ENCODE data around the gene C1orf50. TPM values are rescaled to one million over a fixed set of nuclear protein-coding genes. Genes with fewer than 3 reads are reported as not detected.

The C1orf50 gene
- total RNA-seq, 1 experiment from 2014 or later, result 7.7 TPM

DNA sequence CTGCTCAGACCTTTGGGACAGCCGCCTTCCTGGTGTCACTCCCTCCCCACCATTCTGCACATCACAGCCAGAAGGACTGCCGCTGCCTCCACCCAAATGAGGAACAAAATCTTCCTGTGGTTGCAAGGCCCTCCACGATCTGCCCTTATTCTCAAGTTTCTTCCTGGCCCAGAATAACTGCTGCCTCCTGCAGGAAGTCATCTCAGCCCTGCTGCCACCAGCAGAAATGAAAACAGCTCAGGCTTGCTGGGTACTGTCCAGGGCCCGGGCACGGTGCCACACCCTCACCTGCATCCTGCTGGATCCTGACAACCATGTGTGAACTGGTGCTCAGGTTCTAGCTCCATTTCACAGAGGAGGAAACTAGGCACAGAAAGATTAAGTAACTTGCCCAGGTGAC, 29.8 kb upstream of the C1orf50 start:
- peaks cover 34 to 45% of the 10 kb centered on the region in 2 experiments for H3K4me1 Mint-ChIP-seq
- Histone ChIP-seq H3K4ac (ENCODE audit: low read depth, low read length) (no peak overlapping the region), H2BK20ac (ENCODE audit: low read depth, low read length, poor library complexity, severe bottlenecking) (no peak overlapping the region), H3K79me2 (ENCODE audit: insufficient read depth, low read length) (no peaks in the 10 kb centered on the region), H3K23ac (ENCODE audit: insufficient read length, low read depth, low read length) (no peak overlapping the region), H3K27me3 (ENCODE audit: insufficient read depth, low read length) (no peaks in the 10 kb centered on the region), H3K27ac (ENCODE audit: insufficient read length, low read depth, low read length) (no peak overlapping the region), H3K4me1 (ENCODE audit: insufficient read depth, low read length) (no peaks in the 10 kb centered on the region; the same call in 1 of the 2 replicates), H4K20me1 (ENCODE audit: control insufficient read depth, insufficient read depth, insufficient read length) (no peaks in the 10 kb centered on the region), H4K5ac (ENCODE audit: insufficient read length, low read depth, low read length) (no peak overlapping the region), H3K9me3 (ENCODE audit: control insufficient read depth, low read depth, low read length) (no peaks in the 10 kb centered on the region), H3K79me1 (ENCODE audit: insufficient read depth, low read depth, low read length, poor library complexity, severe bottlenecking) (no peaks in the 10 kb centered on the region), H3K23me2 (ENCODE audit: insufficient read length, low read depth, low read length, poor library complexity, severe bottlenecking) (no peaks in the 10 kb centered on the region), H4K91ac (ENCODE audit: insufficient read length, low read depth, low read length) (no peak overlapping the region), H2AK5ac (ENCODE audit: insufficient read length, low read length) (no peak overlapping the region), H2BK15ac (ENCODE audit: low read depth, low read length) (no peak overlapping the region), H2BK120ac (ENCODE audit: low read depth, low read length, poor library complexity, severe bottlenecking) (no peak overlapping the region), H3K4me2 (ENCODE audit: insufficient read depth, insufficient read length, low read length) (no peak overlapping the region), H2BK12ac (ENCODE audit: insufficient read length, low read depth, low read length) (no peak overlapping the region), H3K56ac (ENCODE audit: insufficient read length, low read depth, low read length) (no peak overlapping the region), H3K9ac (ENCODE audit: extremely low read depth, insufficient read length, low read length) (no peak overlapping the region), H3T11ph (ENCODE audit: low read length) (no peak overlapping the region), H2AFZ (ENCODE audit: low read length) (no peak overlapping the region), H3K18ac (ENCODE audit: insufficient read length, low read depth, low read length) (no peak overlapping the region), H3K14ac (ENCODE audit: insufficient read depth, low read length) (no peak overlapping the region), H4K8ac (replicated peaks; ENCODE audit: insufficient read length, low read depth, low read length) (no peak overlapping the region), H2BK5ac (ENCODE audit: insufficient read length, low read length) (no peak overlapping the region)
- DNase-seq, result no peak
- H3K4me3 Mint-ChIP-seq, result no peak overlapping the region
- peaks cover 0 to 3% (median 0%) of the 10 kb centered on the region in 3 experiments; a peak in 2 of 7 replicates for H3K36me3 Mint-ChIP-seq (ENCODE audit: insufficient read depth in 1 of 3, low read depth in 3 of 3)
- no peak overlapping the region for H3K27ac Mint-ChIP-seq
- WGBS (ENCODE audit: extremely low coverage, insufficient read length, low lambda C conversion rate), result no CpG with 5 or more reads among the region's 5 CpGs
- H3K9me3 Mint-ChIP-seq, result no peaks in the 10 kb centered on the region
- H3K27me3 Mint-ChIP-seq (ENCODE audit: low read depth), result no peaks in the 10 kb centered on the region; the same call in 1 of the 2 replicates
- TF ChIP-seq, protein P1, sequence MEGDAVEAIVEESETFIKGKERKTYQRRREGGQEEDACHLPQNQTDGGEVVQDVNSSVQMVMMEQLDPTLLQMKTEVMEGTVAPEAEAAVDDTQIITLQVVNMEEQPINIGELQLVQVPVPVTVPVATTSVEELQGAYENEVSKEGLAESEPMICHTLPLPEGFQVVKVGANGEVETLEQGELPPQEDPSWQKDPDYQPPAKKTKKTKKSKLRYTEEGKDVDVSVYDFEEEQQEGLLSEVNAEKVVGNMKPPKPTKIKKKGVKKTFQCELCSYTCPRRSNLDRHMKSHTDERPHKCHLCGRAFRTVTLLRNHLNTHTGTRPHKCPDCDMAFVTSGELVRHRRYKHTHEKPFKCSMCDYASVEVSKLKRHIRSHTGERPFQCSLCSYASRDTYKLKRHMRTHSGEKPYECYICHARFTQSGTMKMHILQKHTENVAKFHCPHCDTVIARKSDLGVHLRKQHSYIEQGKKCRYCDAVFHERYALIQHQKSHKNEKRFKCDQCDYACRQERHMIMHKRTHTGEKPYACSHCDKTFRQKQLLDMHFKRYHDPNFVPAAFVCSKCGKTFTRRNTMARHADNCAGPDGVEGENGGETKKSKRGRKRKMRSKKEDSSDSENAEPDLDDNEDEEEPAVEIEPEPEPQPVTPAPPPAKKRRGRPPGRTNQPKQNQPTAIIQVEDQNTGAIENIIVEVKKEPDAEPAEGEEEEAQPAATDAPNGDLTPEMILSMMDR (conservative IDR thresholded peaks at IDR 0.05), result no peak
